GM21576 (cell line): ENCODE data around the gene ZSWIM3.

Source experiments
- ATAC-seq: cut with Tn5 transposase; IDR thresholded peaks from one replicate; pipeline ENCODE4 v1.9.1; 2021; ENCODE audit warnings: mild to moderate bottlenecking, moderate library complexity; ENCODE audit not compliant: unreplicated experiment

Gene ZSWIM3

GRCh38 chr20:45908084-45908483 is 50.7 kb downstream of the ZSWIM3 start:
- ATAC-seq = no peak

- no peak for ATAC-seq
These were observed 52.0 kb downstream of the ZSWIM3 start for GRCh38 chr20:45909336-45909808.

GRCh38 chr20:45909817-45910669 is 52.6 kb downstream of the ZSWIM3 start:
- ATAC-seq = no peak

GRCh38 chr20:45910670-45911485 is 53.5 kb downstream of the ZSWIM3 start:
- peak; percentile 91 for ATAC-seq

GRCh38 chr20:45911486-45912343 is 54.3 kb downstream of the ZSWIM3 start, which contains the start of gene PLTP:
Gene PLTP, minus strand, starts transcription at chr20:45912155. Its CDS starts 703 bp downstream, at chr20:45911452.
- ATAC-seq = no peak

- ATAC-seq = no peak
These were observed 54.9 kb downstream of the ZSWIM3 start for GRCh38 chr20:45912344-45912682.

- ATAC-seq = no peak
These were observed 55.7 kb downstream of the ZSWIM3 start for GRCh38 chr20:45913116-45913515.

- ATAC-seq = no peak
These were observed 60.4 kb downstream of the ZSWIM3 start for GRCh38 chr20:45917790-45918141.

GRCh38 chr20:45918182-45918737 is 60.8 kb downstream of the ZSWIM3 start:
- no peak for ATAC-seq

- no peak for ATAC-seq
These were observed 61.5 kb downstream of the ZSWIM3 start for GRCh38 chr20:45918779-45919537.

GRCh38 chr20:45919542-45920399 is 62.4 kb downstream of the ZSWIM3 start:
- no peak for ATAC-seq

- ATAC-seq = no peak
These were observed 63.3 kb downstream of the ZSWIM3 start for GRCh38 chr20:45920462-45921336.

GRCh38 chr20:45921337-45922189 is 64.1 kb downstream of the ZSWIM3 start:
- ATAC-seq = no peak

GRCh38 chr20:45924391-45925261 is 67.2 kb downstream of the ZSWIM3 start:
- ATAC-seq = no peak

GRCh38 chr20:45925821-45926506 is 68.5 kb downstream of the ZSWIM3 start:
- no peak for ATAC-seq

GRCh38 chr20:45926731-45927070 is 69.3 kb downstream of the ZSWIM3 start:
- ATAC-seq = no peak
